A549 treated with RU486 at 1 μM for 4 hours (cell line): ENCODE results near the gene MVP. TPM values are rescaled to one million over a fixed set of nuclear protein-coding genes. Genes with fewer than 3 reads are reported as not detected.

ENCODE experiments used
- total RNA-seq: library from RNA; stranded (reverse); fragments of 200-300 nt; extraction: Qiagen RNA extraction; gene quantifications from 5 replicates; pipeline ENCODE4 v1.2.3, GENCODE V29; 2022; ENCODE audit warnings: low read depth

The MVP gene
- total RNA-seq: 104 to 131 TPM (median 118 TPM) in 5 replicates

GRCh38 chr16:29820271-29820701 is at the start of gene MVP:
MVP (plus strand) TSS chr16:29820462; CDS start chr16:29830550, 10,088 bp downstream.

GRCh38 chr16:29777576-29778350 is 42.5 kb upstream of the MVP start, which contains the start of gene ZG16:
ZG16 (plus strand) TSS chr16:29778256; CDS start chr16:29779267, 1,011 bp downstream.

GRCh38 chr16:29790183-29790948 is 29.9 kb upstream of the MVP start, which contains the start of gene KIF22:
KIF22 (plus strand) TSS chr16:29790751; CDS start chr16:29790760, 9 bp downstream.

GRCh38 chr16:29806099-29806579 is 14.1 kb upstream of the MVP start, which contains the start of gene MAZ:
MAZ (plus strand) TSS chr16:29806529; CDS start chr16:29806702, 173 bp downstream.

GRCh38 chr16:29811896-29812665 is 8.2 kb upstream of the MVP start, which contains the start of gene PRRT2:
PRRT2 (plus strand) TSS chr16:29812193; CDS start chr16:29813055, 862 bp downstream.

GRCh38 chr16:29815793-29816693 is 4.2 kb upstream of the MVP start, which contains the start of gene PAGR1:
PAGR1 (plus strand) TSS chr16:29816152; CDS start chr16:29816526, 374 bp downstream.

GRCh38 chr16:29862884-29863668 is 42.8 kb downstream of the MVP start, which contains the start of gene CDIPT:
CDIPT (minus strand) TSS chr16:29863226; CDS start chr16:29862857, 369 bp downstream.

Other genes starting within 250 kb of the MVP start
- 0.01 TPM in 1 of 5 replicates, not detected in the others for gene SPN, start 157.2 kb upstream of the MVP start, total RNA-seq
- 0.70 to 1.1 TPM (median 1.0 TPM) in 5 replicates for gene QPRT, start 141.3 kb upstream of the MVP start, total RNA-seq
- gene C16orf54, start 74.5 kb upstream of the MVP start, total RNA-seq: not detected in 5 replicates
- not detected in 5 replicates for gene ZG16, start 42.2 kb upstream of the MVP start, total RNA-seq
- 82.7 to 99.4 TPM (median 93.4 TPM) in 5 replicates for gene KIF22, start 29.7 kb upstream of the MVP start, total RNA-seq
- 161 to 190 TPM (median 174 TPM) in 5 replicates for gene MAZ, start 13.9 kb upstream of the MVP start, total RNA-seq
- gene PRRT2, start 8.3 kb upstream of the MVP start, total RNA-seq: 0.30 to 0.66 TPM (median 0.47 TPM) in 5 replicates
- 38.1 to 50.7 TPM (median 43.2 TPM) in 5 replicates for gene PAGR1, start 4.3 kb upstream of the MVP start, total RNA-seq
- 61.8 to 108 TPM (median 95.9 TPM) in 5 replicates for gene CDIPT, start 42.8 kb downstream of the MVP start, total RNA-seq
- 17.9 to 25.3 TPM (median 20.4 TPM) in 5 replicates for gene SEZ6L2, start 79.1 kb downstream of the MVP start, total RNA-seq
- gene ASPHD1, start 80.0 kb downstream of the MVP start, total RNA-seq: 18.0 to 30.1 TPM (median 26.7 TPM) in 5 replicates
- gene KCTD13, start 105.8 kb downstream of the MVP start, total RNA-seq: 14.4 to 23.0 TPM (median 19.8 TPM) in 5 replicates
- gene TMEM219, start 141.6 kb downstream of the MVP start, total RNA-seq: 80.4 to 105 TPM (median 102 TPM) in 5 replicates
- gene TAOK2, start 153.4 kb downstream of the MVP start, total RNA-seq: 26.3 to 36.4 TPM (median 33.8 TPM) in 5 replicates
- gene HIRIP3, start 175.2 kb downstream of the MVP start, total RNA-seq: 13.7 to 15.6 TPM (median 14.3 TPM) in 5 replicates
- 109 to 115 TPM (median 109 TPM) in 5 replicates for gene INO80E, start 175.8 kb downstream of the MVP start, total RNA-seq
- 1.7 to 3.3 TPM (median 2.3 TPM) in 5 replicates for gene DOC2A, start 190.6 kb downstream of the MVP start, total RNA-seq
- gene C16orf92, start 202.7 kb downstream of the MVP start, total RNA-seq: not detected in 5 replicates
- gene TLCD3B, start 210.8 kb downstream of the MVP start, total RNA-seq: 0.21 to 0.48 TPM (median 0.47 TPM) in 4 of 5 replicates, not detected in the other
- 1,507 to 2,015 TPM (median 1,869 TPM) in 5 replicates for gene ALDOA, start 245.3 kb downstream of the MVP start, total RNA-seq